SK-N-MC (cell line): Measurements from ENCODE around the gene PTPRQ.

Experiments
- DNase-seq: peaks from one replicate; pipeline ENCODE4 v3.0.0-alpha.2; 2011; ENCODE audit warnings: low read depth, low spot score
- H3K27ac ChIP-seq: fragments of 200-600 bp; sonication (generic); 2 replicates; pipeline ENCODE4 v1.5.1; 2016; ENCODE audit warnings: mixed run types
- H3K36me3 ChIP-seq: fragments of 200-600 bp; sonication (generic); 2 replicates; pipeline ENCODE4 v1.6.1; 2017; ENCODE audit warnings: antibody characterized with exemption, low read length, mixed read lengths; ENCODE audit not compliant: insufficient read depth
- H3K4me3 ChIP-seq: fragments of 200-600 bp; sonication (generic); 2 replicates; pipeline ENCODE4 v1.5.1; 2016
- H3K9ac ChIP-seq: fragments of 200-600 bp; sonication (generic); 2 replicates; pipeline ENCODE4 v1.8.0; 2017; ENCODE audit warnings: mixed run types, mixed read lengths; ENCODE audit not compliant: insufficient read length
- H3K9me3 ChIP-seq: fragments of 200-600 bp; sonication (generic); 2 replicates; pipeline ENCODE4 v1.6.1; 2017; ENCODE audit warnings: low read depth, mild to moderate bottlenecking, antibody characterized with exemption, low read length, moderate library complexity, mixed read lengths
- EZH2 ChIP-seq: fragments of 200-600 bp; sonication (generic); IDR thresholded peaks from one replicate; pipeline ENCODE4 v1.6.1; 2017; ENCODE audit warnings: antibody characterized with exemption
- FOXP2 ChIP-seq: optimal IDR thresholded peaks from 2 replicates; pipeline ENCODE3; 2011; ENCODE audit warnings: mild to moderate bottlenecking, moderate library complexity; ENCODE audit not compliant: insufficient read depth; ENCODE audit errors: extremely low read length, control extremely low read depth
- POLR2AphosphoS5 ChIP-seq: IDR thresholded peaks from 2 replicates; pipeline ENCODE4 v1.6.1; 2012; ENCODE audit warnings: mild to moderate bottlenecking, low read depth, low read length, borderline replicate concordance

PTPRQ gene

GRCh38 chr12:80627782-80628181, 183.7 kb downstream of the PTPRQ start:
- Histone ChIP-seq H3K27ac (no peak overlapping the region; the same call in 1 of the 2 replicates), H3K9ac (no peak overlapping the region), H3K4me3 (no peak overlapping the region), H3K36me3 (no peaks in the 10 kb centered on the region), H3K9me3 (no peaks in the 10 kb centered on the region)
- DNase-seq = no peak
- TF ChIP-seq EZH2 = no peak
- TF ChIP-seq FOXP2 = no peak

DNA sequence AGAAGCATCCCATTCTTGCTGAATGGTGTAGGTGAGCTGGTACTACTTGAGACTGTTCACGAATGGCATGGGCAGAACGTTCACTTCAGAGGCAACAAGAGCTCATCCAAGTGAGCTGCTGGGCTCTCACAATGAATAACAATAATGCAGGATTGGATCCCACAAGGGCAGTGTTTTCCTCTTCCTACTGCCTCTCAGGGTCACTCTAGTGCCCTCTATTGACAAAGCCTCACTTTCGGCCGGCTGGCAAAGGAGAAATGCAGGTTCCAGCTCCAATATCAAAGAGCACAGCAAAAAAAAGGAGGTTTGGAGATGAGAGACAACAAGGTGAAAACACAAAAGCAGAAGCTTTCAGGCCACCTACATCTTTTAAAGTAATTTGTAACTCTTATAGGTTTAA, 188.8 kb downstream of the PTPRQ start:
- Histone ChIP-seq H3K27ac (no peak overlapping the region), H3K9me3 (no peaks in the 10 kb centered on the region), H3K4me3 (no peak overlapping the region), H3K9ac (no peak overlapping the region), H3K36me3 (no peaks in the 10 kb centered on the region)
- TF ChIP-seq FOXP2 (no peak), EZH2 (no peak), POLR2AphosphoS5 (no peak)
- DNase-seq = no peak

DNA sequence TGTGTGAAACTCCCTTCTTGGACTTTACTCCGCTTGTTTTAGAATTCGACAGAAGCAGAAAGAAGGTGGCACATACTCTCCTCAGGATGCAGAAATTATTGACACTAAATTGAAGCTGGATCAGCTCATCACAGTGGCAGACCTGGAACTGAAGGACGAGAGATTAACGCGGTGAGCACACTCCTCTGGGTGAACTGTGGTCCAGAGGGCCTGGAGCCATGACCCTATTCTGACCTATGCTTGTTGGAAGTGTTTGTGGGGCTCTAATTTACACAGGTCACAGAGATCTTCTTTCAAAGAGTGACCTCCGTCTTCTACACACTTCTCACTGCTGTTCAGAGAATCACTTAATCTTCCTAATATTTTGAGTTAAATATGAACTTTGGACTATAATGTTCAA, 190.9 kb downstream of the PTPRQ start:
- no peak overlapping the region for H3K27ac ChIP-seq
- no peak overlapping the region for H3K4me3 ChIP-seq
- TF ChIP-seq POLR2AphosphoS5 = no peak
- TF ChIP-seq EZH2 = no peak
- no peak for TF ChIP-seq FOXP2
- H3K9ac ChIP-seq = no peak overlapping the region
- H3K36me3 ChIP-seq = no peaks in the 10 kb centered on the region
- no peak for DNase-seq
- no peaks in the 10 kb centered on the region for H3K9me3 ChIP-seq

GRCh38 chr12:80636832-80637231, 192.8 kb downstream of the PTPRQ start:
- H3K27ac ChIP-seq = no peak overlapping the region
- H3K4me3 ChIP-seq = no peak overlapping the region
- H3K9ac ChIP-seq = no peak overlapping the region
- DNase-seq = no peak
- H3K36me3 ChIP-seq = no peaks in the 10 kb centered on the region
- TF ChIP-seq POLR2AphosphoS5 (no peak), FOXP2 (no peak), EZH2 (no peak)
- H3K9me3 ChIP-seq = no peaks in the 10 kb centered on the region

- H3K36me3 ChIP-seq = no peaks in the 10 kb centered on the region
- H3K4me3 ChIP-seq = no peak overlapping the region
- H3K9me3 ChIP-seq = no peaks in the 10 kb centered on the region
- no peak overlapping the region for H3K9ac ChIP-seq
- no peak overlapping the region for H3K27ac ChIP-seq
- no peak for DNase-seq
- no peak for TF ChIP-seq EZH2
- TF ChIP-seq FOXP2 = no peak
- no peak for TF ChIP-seq POLR2AphosphoS5
Measured at GRCh38 chr12:80641936-80642335, 197.9 kb downstream of the PTPRQ start.

- Histone ChIP-seq H3K36me3 (no peaks in the 10 kb centered on the region), H3K4me3 (no peak overlapping the region), H3K9ac (no peak overlapping the region), H3K27ac (no peak overlapping the region), H3K9me3 (no peaks in the 10 kb centered on the region)
- TF ChIP-seq FOXP2 (no peak), POLR2AphosphoS5 (no peak), EZH2 (no peak)
- DNase-seq = no peak
Measured at GRCh38 chr12:80643961-80644360, 199.9 kb downstream of the PTPRQ start.

- no peak overlapping the region for H3K9ac ChIP-seq
- no peaks in the 10 kb centered on the region for H3K9me3 ChIP-seq
- no peaks in the 10 kb centered on the region for H3K36me3 ChIP-seq
- H3K27ac ChIP-seq = no peak overlapping the region
- no peak for TF ChIP-seq POLR2AphosphoS5
- no peak for TF ChIP-seq EZH2
- TF ChIP-seq FOXP2 = no peak
- H3K4me3 ChIP-seq = peak overlapping the region; percentile 19; the same call in 1 of the 2 replicates
- DNase-seq = peak; percentile 12
Measured at GRCh38 chr12:80648881-80649280, 204.8 kb downstream of the PTPRQ start.

GRCh38 chr12:80655751-80656150, 211.7 kb downstream of the PTPRQ start:
- no peak for DNase-seq
- H3K27ac ChIP-seq = no peak overlapping the region
- TF ChIP-seq POLR2AphosphoS5 = no peak
- TF ChIP-seq FOXP2 = no peak
- TF ChIP-seq EZH2 = no peak
- H3K36me3 ChIP-seq = no peaks in the 10 kb centered on the region
- no peak overlapping the region for H3K4me3 ChIP-seq
- no peak overlapping the region for H3K9ac ChIP-seq
- no peaks in the 10 kb centered on the region for H3K9me3 ChIP-seq

- Histone ChIP-seq H3K4me3 (no peak overlapping the region), H3K36me3 (no peaks in the 10 kb centered on the region), H3K9ac (no peak overlapping the region), H3K27ac (no peak overlapping the region), H3K9me3 (no peaks in the 10 kb centered on the region)
- DNase-seq = no peak
- TF ChIP-seq EZH2 (no peak), FOXP2 (no peak), POLR2AphosphoS5 (no peak)
Measured at GRCh38 chr12:80659512-80660063, 215.6 kb downstream of the PTPRQ start.
